Right lobe of liver (tissue), 6 donors: Measurements from ENCODE around the gene RASAL1. TPM values are rescaled to one million over a fixed set of nuclear protein-coding genes. Genes with fewer than 3 reads are reported as not detected.
A peak's percentile ranks its signal among the peaks of the same experiment; 100 is the strongest.

Experiments
- ATAC-seq, 4 donors: fragments of 200-7000 bp; cut with Tn5 transposase; one replicate each; pipeline ENCODE4 v1.9.1; 2020; ENCODE audit warnings: mild to moderate bottlenecking in 4 of 4, moderate library complexity in 4 of 4
- DNase-seq, 3 donors: peaks; one replicate each; pipeline ENCODE4 v3.0.0-alpha.2; 2020
- H3K27ac ChIP-seq, 3 donors: fragments of 200-600 bp; one replicate each; pipeline ENCODE4 v1.8.0; 2022
- H3K27me3 ChIP-seq, 2 donors: fragments of 200-600 bp; one replicate each; pipeline ENCODE4 v1.8.0; 2022
- H3K36me3 ChIP-seq, 4 donors: fragments of 200-600 bp; sonication (generic) in 1 of 4; one replicate each; pipeline versions ENCODE4 v1.5.1 to v1.8.0; 2017 to 2022; ENCODE audit warnings: control low read depth in 1 of 4
- H3K4me1 ChIP-seq, 4 donors: fragments of 200-600 bp; sonication (generic) in 1 of 4; one replicate each; pipeline versions ENCODE4 v1.5.1 to v1.8.0; 2017 to 2022; ENCODE audit warnings: control low read depth in 1 of 4
- H3K4me3 ChIP-seq, 3 donors: fragments of 200-600 bp; one replicate each; pipeline ENCODE4 v1.8.0; 2022
- H3K9me3 ChIP-seq, 4 donors: fragments of 200-600 bp; sonication (generic) in 1 of 4; one replicate each; pipeline versions ENCODE4 v1.5.1 to v1.8.0; 2017 to 2022; ENCODE audit warnings: control low read depth in 1 of 4
- POLR2A ChIP-seq: fragments of 450-650 bp; IDR thresholded peaks from one replicate; pipeline ENCODE4 v1.6.1; 2017; ENCODE audit warnings: antibody characterized with exemption, mild to moderate bottlenecking
- WGBS: methylation state at CpG from one replicate; pipeline ENCODE4 v1.1.6; 2018; ENCODE audit warnings: low coverage, low lambda C conversion rate; ENCODE audit not compliant: insufficient coverage; ENCODE audit errors: missing lambda C conversion rate; 5-methylcytosine and 5-hydroxymethylcytosine counted together
- intact Hi-C, 2 donors: fragments of 100-400 bp; cut with DNase I; formaldehyde crosslinking; loops; one replicate each; pipeline versions ENCODE4 v1.11.2 to v1.14.1; 2022
- microRNA-seq, 2 donors: library from miRNA; unstranded; fragments of <30 nt; microRNA quantifications; one replicate each; pipeline ENCODE4, GENCODE V29; 2019 to 2020
- small RNA-seq, 2 experiments: library from RNA; depleted of rRNA; stranded (forward); fragments of <200 nt; gene quantifications; one replicate each; pipeline ENCODE3, GENCODE V24; 2016
- total RNA-seq, 6 experiments: library from RNA; depleted of rRNA in 2 of 6; stranded (reverse); fragments of >200 nt in 2 of 6; fragmentation: NEBNext Ultra II Directional in 3 of 6; extraction: Animal tissue kit (Norgen Biotek cat#: 25700) in 3 of 6; gene quantifications; one replicate each; pipeline versions ENCODE4 v1.1.0 to v1.2.4, GENCODE V29; 2016 to 2023
- TF ChIP-seq, protein P1 (sequence below), 4 donors: fragments of 200-600 bp in 3 of 4; fragments of 450-650 bp in 1 of 4; IDR thresholded peaks; one replicate each; pipeline versions ENCODE4 v1.5.1 to v1.8.0; 2016 to 2022; ENCODE audit warnings: antibody characterized with exemption in 4 of 4, mild to moderate bottlenecking in 2 of 4
- donor health status: DM: no; HTN: yes; CAD: no.
- donor health status: DM: no; HTN: no; CAD: no.
- donor health status: DM: no; HTN: no; CAD: no.
- donor health status: DM: no; HTN: yes; CAD: no.
- donor health status: DM: no; HTN: yes; CAD: no.

The RASAL1 gene
- total RNA-seq, 6 experiments from 2014 or later = 0.10 to 0.24 (median 0.15) TPM; not detected in 2

DNA sequence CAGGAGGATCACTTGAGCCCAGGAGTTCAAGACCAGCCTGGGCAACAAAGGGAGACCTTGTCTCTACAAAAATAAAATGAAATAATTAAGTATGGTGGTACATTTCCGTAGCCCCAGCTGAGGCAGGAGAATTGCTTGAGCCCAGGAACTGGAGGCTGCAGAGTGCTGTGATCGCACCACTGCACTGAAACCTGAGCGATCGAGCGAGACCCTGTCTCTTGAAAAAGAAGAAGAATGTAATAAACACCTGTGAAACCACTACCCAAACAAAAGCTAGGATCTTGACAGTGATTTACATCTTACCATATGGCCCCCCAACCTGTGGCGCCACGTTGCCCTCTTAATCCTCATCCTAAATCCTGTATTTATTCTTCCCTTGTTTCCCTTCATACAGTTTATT lies 84.8 kb downstream of the RASAL1 start:
- intact Hi-C loops = loop anchor here in 1 of 2 donors (5.0 kb wide), 2 partner anchors 47 to 117 kb away; no protein-coding TSS in a partner anchor

DNA sequence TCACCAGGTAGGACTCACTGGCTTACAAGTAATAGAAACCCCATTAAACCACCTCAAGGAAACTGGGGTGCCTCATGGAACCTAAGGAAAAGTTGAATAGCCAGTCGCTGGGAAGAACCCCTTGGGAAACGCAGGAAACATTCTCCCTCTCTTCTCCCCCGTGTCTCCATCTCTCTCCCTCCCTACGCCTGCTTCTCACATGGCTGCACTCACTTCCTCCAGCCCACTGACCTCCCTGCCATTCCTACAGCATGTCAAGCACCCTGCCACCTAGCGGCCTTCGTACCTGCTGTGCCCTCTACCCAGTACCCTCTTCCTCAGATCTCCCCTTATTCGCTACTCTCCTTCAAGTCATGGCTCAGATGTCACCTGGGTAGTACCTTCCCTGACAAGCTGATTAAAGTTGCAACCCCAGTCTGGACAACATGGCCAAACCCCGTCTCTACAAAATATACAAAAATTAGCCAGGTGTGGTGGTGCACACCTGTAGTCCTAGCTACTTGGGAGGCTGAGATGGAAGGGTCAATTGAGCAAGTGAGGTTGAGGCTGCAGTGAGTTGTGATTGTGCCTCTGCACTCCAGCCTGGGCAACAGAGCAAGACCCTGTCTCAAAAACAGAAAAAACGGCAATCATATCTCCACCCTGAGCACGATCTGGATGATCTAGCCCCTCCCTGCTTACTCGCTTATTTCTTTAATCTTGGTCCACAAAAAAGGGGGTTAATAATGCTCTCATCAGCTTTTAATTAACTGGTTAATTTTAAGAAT lies 85.4 kb downstream of the RASAL1 start:
- intact Hi-C loops = loop anchor here (5.0 to 10.0 kb wide), 3 partner anchors 47 to 125 kb away; no protein-coding TSS in a partner anchor

More for the DNA sequence above, 84.8 kb downstream of the RASAL1 start:
- Histone ChIP-seq H3K27ac (no peak overlapping the region), H3K9me3 (no peaks in the 10 kb centered on the region), H3K4me1 (no peaks in the 10 kb centered on the region), H3K27me3 (no peaks in the 10 kb centered on the region), H3K36me3 (no peaks in the 10 kb centered on the region), H3K4me3 (no peak overlapping the region)
- DNase-seq (no peak), ATAC-seq (no peak)
- WGBS = 85% methylated on average over 7 of the region's 7 CpGs
- no peak for TF ChIP-seq POLR2A
- TF ChIP-seq, protein P1, sequence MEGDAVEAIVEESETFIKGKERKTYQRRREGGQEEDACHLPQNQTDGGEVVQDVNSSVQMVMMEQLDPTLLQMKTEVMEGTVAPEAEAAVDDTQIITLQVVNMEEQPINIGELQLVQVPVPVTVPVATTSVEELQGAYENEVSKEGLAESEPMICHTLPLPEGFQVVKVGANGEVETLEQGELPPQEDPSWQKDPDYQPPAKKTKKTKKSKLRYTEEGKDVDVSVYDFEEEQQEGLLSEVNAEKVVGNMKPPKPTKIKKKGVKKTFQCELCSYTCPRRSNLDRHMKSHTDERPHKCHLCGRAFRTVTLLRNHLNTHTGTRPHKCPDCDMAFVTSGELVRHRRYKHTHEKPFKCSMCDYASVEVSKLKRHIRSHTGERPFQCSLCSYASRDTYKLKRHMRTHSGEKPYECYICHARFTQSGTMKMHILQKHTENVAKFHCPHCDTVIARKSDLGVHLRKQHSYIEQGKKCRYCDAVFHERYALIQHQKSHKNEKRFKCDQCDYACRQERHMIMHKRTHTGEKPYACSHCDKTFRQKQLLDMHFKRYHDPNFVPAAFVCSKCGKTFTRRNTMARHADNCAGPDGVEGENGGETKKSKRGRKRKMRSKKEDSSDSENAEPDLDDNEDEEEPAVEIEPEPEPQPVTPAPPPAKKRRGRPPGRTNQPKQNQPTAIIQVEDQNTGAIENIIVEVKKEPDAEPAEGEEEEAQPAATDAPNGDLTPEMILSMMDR (IDR thresholded peaks at IDR 0.05) = no peak

More for the DNA sequence above, 85.4 kb downstream of the RASAL1 start:
- Histone ChIP-seq H3K36me3 (no peaks in the 10 kb centered on the region), H3K27ac (no peak overlapping the region), H3K27me3 (no peaks in the 10 kb centered on the region), H3K4me3 (no peak overlapping the region), H3K9me3 (no peaks in the 10 kb centered on the region), H3K4me1 (no peaks in the 10 kb centered on the region)
- no peak for DNase-seq
- no peak for TF ChIP-seq POLR2A
- TF ChIP-seq, protein P1 (IDR thresholded peaks at IDR 0.05) = peak in 2 of 4 donors; percentile 13 to 26
- ATAC-seq = peak in 3 of 4 donors; percentile 28 to 34 (median 34)
- WGBS = 65% methylated on average over 10 of the region's 11 CpGs

Small RNA genes within 50 kb of the gene (microRNA-seq; reads per million reads assigned to microRNA genes)
- gene MIR7106 = 0 reads per million in 2 donors

Small RNA genes within 50 kb of the gene (small RNA-seq; reads per million reads assigned to genes)
- gene MIR7106 (0 reads per million in 2 experiments), gene RF00019 (0 reads per million in 2 experiments)

Other genes starting within 250 kb of the RASAL1 start
- gene OAS1, start 228.8 kb downstream of the RASAL1 start, total RNA-seq = 10 to 100 TPM; 19.2 to 23.0 (median 22.5) TPM
- 10 to 100 TPM in 1 of 6 experiments, 1 to 10 TPM in 5; 4.4 to 10.2 (median 7.2) TPM for gene OAS3, start 197.3 kb downstream of the RASAL1 start, total RNA-seq
- 10 to 100 TPM in 1 of 6 experiments, 1 to 10 TPM in 5; 5.2 to 13.4 (median 7.1) TPM for gene OAS2, start 157.2 kb downstream of the RASAL1 start, total RNA-seq
- gene DTX1, start 79.0 kb downstream of the RASAL1 start, total RNA-seq = 10 to 100 TPM in 5 of 6 experiments, 1 to 10 TPM in 1; 1.4 to 51.2 (median 20.0) TPM
- under 1 TPM in 1 of 6 experiments, not detected in 5; 0.15 TPM for gene CFAP73, start 14.0 kb upstream of the RASAL1 start, total RNA-seq
- 10 to 100 TPM; 22.8 to 43.8 (median 31.1) TPM for gene DDX54, start 49.7 kb upstream of the RASAL1 start, total RNA-seq
- 10 to 100 TPM; 11.1 to 33.0 (median 22.3) TPM for gene RITA1, start 50.0 kb upstream of the RASAL1 start, total RNA-seq
- 10 to 100 TPM; 18.0 to 34.6 (median 28.3) TPM for gene TPCN1, start 85.7 kb upstream of the RASAL1 start, total RNA-seq
- gene SLC8B1, start 199.3 kb upstream of the RASAL1 start, total RNA-seq = 10 to 100 TPM; 12.6 to 32.7 (median 21.5) TPM
- gene PLBD2, start 222.8 kb upstream of the RASAL1 start, total RNA-seq = 10 to 100 TPM; 18.4 to 34.1 (median 28.8) TPM